ENCODE data around the gene EIF3I. TPM values are rescaled to one million over a fixed set of nuclear protein-coding genes. Genes with fewer than 3 reads are reported as not detected.

The EIF3I gene
- total and polyA plus RNA-seq, 10 of the 15 experiments (the other 5 are each of a cell fraction or from before 2014, with no cell fraction given): 208 to 606 (median 352) TPM

GRCh38 chr1:32201011-32201855 lies 21.0 kb upstream of the EIF3I start (continued):
- TF ChIP-seq ZBTB40 (IDR thresholded peaks at IDR 0.05; ENCODE audit: borderline replicate concordance): no peak; the same call in 1 of the 2 replicates
- TF ChIP-seq NFIC (IDR thresholded peaks at IDR 0.05; ENCODE audit: low read depth, low read length): peak; percentile 70; the same call in 1 of the 2 replicates
- TF ChIP-seq IRF4 (IDR thresholded peaks at IDR 0.05; ENCODE audit: low read depth, low read length): no peak
- TF ChIP-seq, protein P1, sequence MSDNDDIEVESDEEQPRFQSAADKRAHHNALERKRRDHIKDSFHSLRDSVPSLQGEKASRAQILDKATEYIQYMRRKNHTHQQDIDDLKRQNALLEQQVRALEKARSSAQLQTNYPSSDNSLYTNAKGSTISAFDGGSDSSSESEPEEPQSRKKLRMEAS (IDR thresholded peaks at IDR 0.05; ENCODE audit: low read depth, low read length): no peak
- TF ChIP-seq ZBED1 (IDR thresholded peaks at IDR 0.05; ENCODE audit: borderline replicate concordance): 0 out of 2 replicates have a peak, but pooled peaks have one; percentile 33
- no peak for TF ChIP-seq JUND (IDR thresholded peaks at IDR 0.05; ENCODE audit: low read depth, low read length)
- TF ChIP-seq POU2F2 (IDR thresholded peaks at IDR 0.05; ENCODE audit: borderline replicate concordance, low read depth, low read length): no peak
- TF ChIP-seq STAT3 (IDR thresholded peaks at IDR 0.05; ENCODE audit: low read depth, low read length): no peak
- peak; percentile 58; the same call in 1 of the 2 replicates for TF ChIP-seq NKRF (conservative IDR thresholded peaks at IDR 0.05)
- TF ChIP-seq HDAC6 (IDR thresholded peaks at IDR 0.05; ENCODE audit: unreplicated experiment): no peak
- peak; percentile 17 for TF ChIP-seq SP1 (IDR thresholded peaks at IDR 0.05; ENCODE audit: low read depth, low read length)
- no peak for TF ChIP-seq GABPA (IDR thresholded peaks at IDR 0.05; ENCODE audit: low read depth)
- TF ChIP-seq SKIL (IDR thresholded peaks at IDR 0.05; ENCODE audit: low read depth, poor library complexity, severe bottlenecking): peak; percentile 47
- no peak for TF ChIP-seq ZZZ3 (IDR thresholded peaks at IDR 0.05; ENCODE audit: control insufficient read depth, insufficient read length, low read depth)
- TF ChIP-seq NBN (IDR thresholded peaks at IDR 0.05): 0 out of 2 replicates have a peak, but pooled peaks have one; percentile 26
- TF ChIP-seq, protein P2, sequence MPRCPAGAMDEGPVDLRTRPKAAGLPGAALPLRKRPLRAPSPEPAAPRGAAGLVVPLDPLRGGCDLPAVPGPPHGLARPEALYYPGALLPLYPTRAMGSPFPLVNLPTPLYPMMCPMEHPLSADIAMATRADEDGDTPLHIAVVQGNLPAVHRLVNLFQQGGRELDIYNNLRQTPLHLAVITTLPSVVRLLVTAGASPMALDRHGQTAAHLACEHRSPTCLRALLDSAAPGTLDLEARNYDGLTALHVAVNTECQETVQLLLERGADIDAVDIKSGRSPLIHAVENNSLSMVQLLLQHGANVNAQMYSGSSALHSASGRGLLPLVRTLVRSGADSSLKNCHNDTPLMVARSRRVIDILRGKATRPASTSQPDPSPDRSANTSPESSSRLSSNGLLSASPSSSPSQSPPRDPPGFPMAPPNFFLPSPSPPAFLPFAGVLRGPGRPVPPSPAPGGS (IDR thresholded peaks at IDR 0.05; ENCODE audit: borderline replicate concordance, insufficient read depth, low read depth, low read length, poor library complexity, severe bottlenecking): peak; percentile 78
- no peak for TF ChIP-seq ZSCAN29 (IDR thresholded peaks at IDR 0.05)
- no peak; the same call in 1 of the 2 replicates for TF ChIP-seq SIN3A (IDR thresholded peaks at IDR 0.05; ENCODE audit: low read depth, low read length)
- no peak; the same call in 1 of the 2 replicates for TF ChIP-seq RAD21 (IDR thresholded peaks at IDR 0.05; ENCODE audit: insufficient read depth, low read depth, low read length)
- TF ChIP-seq SREBF1 (IDR thresholded peaks at IDR 0.05; ENCODE audit: low read length): no peak

Measured in GM12878 (cell line).